CD4-positive, alpha-beta T cell treated with Interleukin-2 at 100 ng/mL for 4 hours (primary cell): ENCODE data around the gene SH2D5.
"Not testable (repeated sequence)": the region's sequence is repeated elsewhere in the genome, so short reads cannot be mapped to it uniquely, and the experiment has no call there.

Source experiments
- DNase-seq: peaks from one replicate; pipeline ENCODE4 v3.0.0-alpha.2; 2020; ENCODE audit warnings: low spot score

SH2D5 gene

GRCh38 chr1:20728371-20729154, 3.9 kb downstream of the SH2D5 start:
- DNase-seq, result no peak

GRCh38 chr1:20727746-20728316, 4.7 kb downstream of the SH2D5 start:
- DNase-seq, result no peak

GRCh38 chr1:20726932-20727745, 5.4 kb downstream of the SH2D5 start:
- no peak for DNase-seq

GRCh38 chr1:20726118-20726911, 6.2 kb downstream of the SH2D5 start:
- DNase-seq, result no peak

GRCh38 chr1:20725189-20726117, 7.0 kb downstream of the SH2D5 start:
- DNase-seq, result no peak

- no peak for DNase-seq
Observed at GRCh38 chr1:20724364-20725188, 7.9 kb downstream of the SH2D5 start.

GRCh38 chr1:20723537-20724363, 8.8 kb downstream of the SH2D5 start:
- DNase-seq, result no peak

GRCh38 chr1:20723159-20723536, 9.4 kb downstream of the SH2D5 start:
- no peak for DNase-seq

- DNase-seq, result no peak
Observed at GRCh38 chr1:20721117-20722061, 11.1 kb downstream of the SH2D5 start.

GRCh38 chr1:20720631-20721091, 11.8 kb downstream of the SH2D5 start:
- no peak for DNase-seq

- DNase-seq, result no peak
Observed at GRCh38 chr1:20719871-20720620, 12.5 kb downstream of the SH2D5 start.

GRCh38 chr1:20719261-20719660, 13.2 kb downstream of the SH2D5 start:
- no peak for DNase-seq

GRCh38 chr1:20718343-20718882, 14.1 kb downstream of the SH2D5 start:
- DNase-seq, result not testable (repeated sequence)

GRCh38 chr1:20717452-20718342, 14.8 kb downstream of the SH2D5 start, which contains the start of gene KIF17:
Gene KIF17, minus strand, starts transcription at chr1:20718007. Its CDS starts 301 bp downstream, at chr1:20717706.
- DNase-seq, result peak; percentile 59

- no peak for DNase-seq
Observed at GRCh38 chr1:20716232-20716631, 16.3 kb downstream of the SH2D5 start.

- no peak for DNase-seq
Observed at GRCh38 chr1:20715406-20715805, 17.1 kb downstream of the SH2D5 start.
